Measurements from ENCODE around the gene KRT84. TPM values are rescaled to one million over a fixed set of nuclear protein-coding genes. Genes with fewer than 3 reads are reported as not detected.

The KRT84 gene
- total and polyA plus RNA-seq, 9 of the 15 experiments (the other 6 are each of a cell fraction or from before 2014, with no cell fraction given): not detected

- Histone ChIP-seq H3K27ac (ENCODE audit: extremely low read depth, low read depth, low read length) (no peak overlapping the region), H3K9ac (ENCODE audit: insufficient read depth in 1 of 2, low read depth in 2 of 2, low read length in 2 of 2) (no peak overlapping the region), H3K4me1 (replicated peaks in 1 of 2; ENCODE audit: control insufficient read depth in 2 of 2, insufficient read depth in 2 of 2, low read length in 2 of 2) (no peaks in the 10 kb centered on the region), H3K9me1 (ENCODE audit: control insufficient read depth, insufficient read depth, low read length) (no peaks in the 10 kb centered on the region), H3K4me2 (ENCODE audit: insufficient read depth, low read length) (no peak overlapping the region), H4K20me1 (replicated peaks; ENCODE audit: control insufficient read depth, insufficient read depth, low read length) (0 out of 2 replicates have a peak, but pooled peaks cover 4% of the 10 kb centered on the region), H3K4me3 (no peak overlapping the region), H2AFZ (ENCODE audit: low read depth, low read length) (no peak overlapping the region), H3K79me2 (ENCODE audit: control insufficient read depth, insufficient read depth, low read length) (no peaks in the 10 kb centered on the region), H3K9me3 (replicated peaks; ENCODE audit: control insufficient read depth, insufficient read depth, low read depth, low read length) (no peaks in the 10 kb centered on the region), H3K36me3 (ENCODE audit: control insufficient read depth, insufficient read depth, low read length) (no peaks in the 10 kb centered on the region), H3K27me3 (ENCODE audit: control insufficient read depth in 2 of 2, insufficient read depth in 2 of 2, low read length in 2 of 2) (peaks cover 0 to 37% of the 10 kb centered on the region in 2 experiments; a peak in 2 of 5 replicates)
- no TSS peak for BruUV-seq (replicated peaks)
- DNase-seq (ENCODE audit: extremely low read depth in 1 of 4, low spot score in 3 of 4): no peak
- CTCF ChIA-PET (ENCODE audit: low intra/inter-chr PET ratio): no interaction called here
- 0% methylated on average over 3 of the region's 4 CpGs for WGBS (ENCODE audit: insufficient coverage, low coverage, missing lambda C conversion rate)
- no peak for ATAC-seq
- in situ Hi-C loops (cut with MboI): no loop called here
- intact Hi-C loops (cut with micrococcal nuclease): no loop called here
- FAIRE-seq: no peak
- POLR2A ChIA-PET: interaction anchor here (0.7 kb wide), 1 partner anchor 19 kb away, joined by 3 read pairs; no protein-coding TSS in a partner anchor
- TF ChIP-seq ATF1 (CRISPR knock-in tag; IDR thresholded peaks at IDR 0.05) (no peak), ATF1 (tag; IDR thresholded peaks at IDR 0.05) (no peak), SMARCA4 (IDR thresholded peaks at IDR 0.05) (no peak), ZFPM2 (CRISPR knock-in tag; IDR thresholded peaks at IDR 0.05) (no peak), CBFA2T2 (conservative IDR thresholded peaks at IDR 0.05) (no peak), ZNF407 (IDR thresholded peaks at IDR 0.05; ENCODE audit: low read depth) (no peak), RBM34 (IDR thresholded peaks at IDR 0.05; ENCODE audit: borderline replicate concordance, insufficient read depth, low read length) (no peak), MIER1 (IDR thresholded peaks at IDR 0.05; ENCODE audit: low read depth) (no peak), PTRF (tag; IDR thresholded peaks at IDR 0.05) (no peak), ZNF79 (CRISPR knock-in tag; IDR thresholded peaks at IDR 0.05; ENCODE audit: low read depth) (no peak), ZMIZ1 (IDR thresholded peaks at IDR 0.05; ENCODE audit: low read depth in 2 of 2, low read length in 2 of 2) (no peak), SREBF2 (CRISPR knock-in tag; IDR thresholded peaks at IDR 0.05) (no peak), DDX20 (tag; IDR thresholded peaks at IDR 0.05; ENCODE audit: low read depth) (no peak)
These were observed 6.2 kb upstream of the KRT84 start for GRCh38 chr12:52391618-52392002.
